ENCODE results near the gene CYP27C1. TPM values are rescaled to one million over a fixed set of nuclear protein-coding genes. Genes with fewer than 3 reads are reported as not detected.

Gene CYP27C1
- total RNA-seq, 2 experiments from 2014 or later, result not detected

DNA sequence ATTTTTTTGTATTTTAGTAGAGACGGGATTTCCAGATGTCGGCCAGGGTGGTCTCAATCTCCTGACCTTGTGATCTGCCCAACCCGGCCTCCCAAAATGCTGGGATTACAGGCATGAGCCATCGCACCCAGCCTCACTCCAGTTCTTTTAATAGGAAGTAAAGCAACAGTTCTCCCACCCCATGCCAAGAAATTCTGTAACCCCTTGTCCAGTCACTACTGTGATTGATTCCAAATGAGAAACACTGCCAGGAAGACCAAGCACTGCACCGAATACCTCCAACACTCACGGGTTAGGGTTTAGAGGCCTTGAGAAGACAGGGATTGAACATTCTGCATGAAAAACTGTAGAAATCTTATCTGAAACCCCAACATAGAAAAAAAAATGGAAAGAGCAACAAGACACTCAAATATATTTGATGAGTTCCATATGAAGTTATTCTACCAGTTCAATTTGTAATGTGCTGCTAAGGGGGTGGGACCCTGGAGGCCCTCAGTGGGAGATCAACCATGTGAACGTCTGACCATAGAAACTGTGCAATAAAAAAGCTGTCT, 65.0 kb downstream of the CYP27C1 start:
- Mint-ChIP-seq H3K27ac (no peak overlapping the region), H3K4me1 (peaks cover 1% of the 10 kb centered on the region), H3K9me3 (no peaks in the 10 kb centered on the region), H3K27me3 (peaks cover 4% of the 10 kb centered on the region), H3K36me3 (no peaks in the 10 kb centered on the region), H3K4me3 (no peak overlapping the region)
- POLR2A ChIA-PET, result interaction anchor here (0.7 kb wide), 1 partner anchor 471 kb away, joined by 6 read pairs; no protein-coding TSS in a partner anchor
- no peak for ATAC-seq (ENCODE audit: low read depth)
- DNase-seq, result no peak

DNA sequence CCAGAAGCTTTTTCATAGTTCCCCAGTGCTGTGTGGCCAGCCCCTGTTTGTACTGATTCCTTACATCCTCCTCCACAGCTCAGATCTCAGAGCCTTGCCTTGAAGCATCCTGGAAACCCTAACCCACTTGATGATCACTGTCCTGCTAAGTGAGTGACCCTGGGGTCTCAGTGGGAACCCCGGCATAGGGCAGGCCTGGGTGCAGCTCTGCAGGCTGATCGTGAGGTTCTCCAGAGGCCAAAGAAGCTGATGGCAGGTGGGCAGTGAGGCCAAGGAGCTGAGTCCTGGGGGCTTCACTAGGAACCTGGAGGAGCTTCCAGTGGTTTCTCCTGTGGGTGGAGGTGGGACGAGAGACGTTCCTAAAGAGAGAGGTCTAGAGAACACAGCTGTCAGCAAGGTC, 65.7 kb downstream of the CYP27C1 start:
- DNase-seq (no peak), ATAC-seq (ENCODE audit: low read depth) (no peak)
- H3K27ac Mint-ChIP-seq, result no peak overlapping the region
- POLR2A ChIA-PET, result no interaction called here
- H3K4me3 Mint-ChIP-seq, result no peak overlapping the region
- peaks cover 4% of the 10 kb centered on the region for H3K27me3 Mint-ChIP-seq
- no peaks in the 10 kb centered on the region for H3K9me3 Mint-ChIP-seq
- no peaks in the 10 kb centered on the region for H3K36me3 Mint-ChIP-seq
- peaks cover 1% of the 10 kb centered on the region for H3K4me1 Mint-ChIP-seq

GRCh38 chr2:127153691-127154158, 66.4 kb downstream of the CYP27C1 start:
- H3K4me1 Mint-ChIP-seq, result peaks cover 1% of the 10 kb centered on the region
- H3K27me3 Mint-ChIP-seq, result peaks cover 5% of the 10 kb centered on the region
- no peak for ATAC-seq (ENCODE audit: low read depth)

DNA sequence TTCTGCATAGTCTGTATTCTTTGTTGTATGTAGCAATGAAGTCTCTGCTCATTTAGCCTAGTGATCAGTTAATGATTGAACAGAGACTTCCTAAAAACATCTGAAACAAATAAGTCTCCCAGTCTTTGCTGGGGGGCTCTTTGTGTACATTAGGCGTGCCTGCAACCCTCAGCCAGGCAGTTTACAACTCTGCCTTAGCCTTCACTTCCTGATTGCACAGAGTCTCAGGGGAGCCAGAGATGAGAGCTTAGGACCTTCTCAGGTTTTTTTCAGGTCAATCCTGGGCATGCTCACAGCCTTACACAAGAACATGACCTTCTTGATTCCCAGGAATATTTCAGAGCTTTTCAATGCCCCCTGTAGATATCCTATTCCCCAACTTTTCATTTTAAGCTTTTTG, 69.1 kb downstream of the CYP27C1 start:
- H3K4me1 Mint-ChIP-seq, result peaks cover 1% of the 10 kb centered on the region
- no peak for ATAC-seq (ENCODE audit: low read depth)
- POLR2A ChIA-PET, result no interaction called here
- H3K4me3 Mint-ChIP-seq, result no peak overlapping the region
- H3K36me3 Mint-ChIP-seq, result no peaks in the 10 kb centered on the region
- peaks cover 8% of the 10 kb centered on the region for H3K27me3 Mint-ChIP-seq
- DNase-seq, result no peak
- no peaks in the 10 kb centered on the region for H3K9me3 Mint-ChIP-seq
- no peak overlapping the region for H3K27ac Mint-ChIP-seq

More at GRCh38 chr2:127153691-127154158, 66.4 kb downstream of the CYP27C1 start:
- no peaks in the 10 kb centered on the region for H3K36me3 Mint-ChIP-seq
- DNase-seq, result no peak
- no peaks in the 10 kb centered on the region for H3K9me3 Mint-ChIP-seq
- H3K4me3 Mint-ChIP-seq, result no peak overlapping the region
- POLR2A ChIA-PET, result no interaction called here
- H3K27ac Mint-ChIP-seq, result no peak overlapping the region

DNA sequence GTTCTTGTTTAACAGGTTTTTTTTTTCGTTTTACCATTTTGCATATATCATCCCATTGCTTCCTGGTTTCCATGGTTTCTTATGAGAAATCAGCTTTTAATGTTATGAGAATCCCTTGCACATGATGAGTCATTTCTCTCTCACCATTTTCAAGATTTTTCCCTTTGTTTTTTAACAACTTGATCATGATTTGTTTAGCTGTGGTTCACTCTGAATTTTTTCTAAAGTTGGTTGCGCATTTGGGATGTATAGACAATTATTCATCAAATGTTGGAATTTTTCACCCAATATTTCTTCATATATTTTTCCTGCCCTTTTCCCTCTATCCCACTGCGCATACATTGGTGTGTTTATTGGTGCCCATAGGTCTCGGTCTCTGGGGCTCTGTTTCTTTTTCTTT, 70.7 kb downstream of the CYP27C1 start:
- H3K36me3 Mint-ChIP-seq, result no peaks in the 10 kb centered on the region
- H3K27ac Mint-ChIP-seq, result no peak overlapping the region
- no peaks in the 10 kb centered on the region for H3K9me3 Mint-ChIP-seq
- no peak for DNase-seq
- H3K4me3 Mint-ChIP-seq, result no peak overlapping the region
- POLR2A ChIA-PET, result interaction anchor here (0.7 kb wide), 1 partner anchor 65 kb away, joined by 5 read pairs; no protein-coding TSS in a partner anchor
- ATAC-seq (ENCODE audit: low read depth), result no peak
- H3K4me1 Mint-ChIP-seq, result no peaks in the 10 kb centered on the region
- H3K27me3 Mint-ChIP-seq, result peaks cover 4% of the 10 kb centered on the region

- Mint-ChIP-seq H3K36me3 (no peaks in the 10 kb centered on the region), H3K9me3 (no peaks in the 10 kb centered on the region), H3K4me3 (no peak overlapping the region), H3K27ac (no peak overlapping the region), H3K27me3 (peaks cover 6% of the 10 kb centered on the region), H3K4me1 (no peaks in the 10 kb centered on the region)
- DNase-seq (no peak), ATAC-seq (ENCODE audit: low read depth) (no peak)
- POLR2A ChIA-PET, result interaction anchor here (0.9 kb wide), 1 partner anchor 8 kb away, joined by 4 read pairs; no protein-coding TSS in a partner anchor
Observed at GRCh38 chr2:127146820-127147502, 73.1 kb downstream of the CYP27C1 start.

DNA sequence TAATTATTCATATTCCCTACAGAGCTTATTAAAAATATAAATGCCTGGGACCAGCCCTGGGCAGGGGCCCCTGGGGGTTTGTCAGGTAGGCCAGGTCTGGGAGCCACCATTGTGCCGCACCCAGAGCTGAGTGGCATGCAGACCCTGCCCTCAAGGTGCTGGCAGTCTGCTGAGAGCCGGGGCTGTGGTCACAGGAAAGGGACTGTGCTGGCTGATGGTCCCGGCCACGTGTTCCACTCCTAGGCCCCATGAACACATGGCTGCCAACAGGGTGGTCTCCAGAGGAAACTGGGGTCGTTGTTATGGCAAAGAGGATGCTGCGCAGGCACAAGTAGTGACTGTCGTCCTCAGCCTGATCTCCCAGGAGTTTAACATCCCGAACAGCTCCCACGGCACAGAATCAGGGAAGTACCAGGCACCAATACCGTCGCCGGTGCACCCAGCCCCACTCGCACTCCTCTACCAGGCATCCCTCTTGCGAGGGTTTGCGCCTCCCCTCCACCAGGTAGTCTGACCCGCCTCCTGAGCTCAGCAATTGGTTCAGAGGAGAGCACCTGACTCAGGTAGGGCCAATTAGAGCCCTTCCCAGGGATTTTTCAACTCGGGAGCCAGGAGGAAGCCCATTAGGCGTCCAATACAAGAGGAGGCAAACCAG, 73.9 kb downstream of the CYP27C1 start:
- Mint-ChIP-seq H3K36me3 (no peaks in the 10 kb centered on the region), H3K9me3 (no peaks in the 10 kb centered on the region), H3K4me1 (no peaks in the 10 kb centered on the region), H3K4me3 (no peak overlapping the region), H3K27me3 (peaks cover 6% of the 10 kb centered on the region), H3K27ac (no peak overlapping the region)
- DNase-seq (no peak), ATAC-seq (ENCODE audit: low read depth) (no peak)
- POLR2A ChIA-PET, result no interaction called here

DNA sequence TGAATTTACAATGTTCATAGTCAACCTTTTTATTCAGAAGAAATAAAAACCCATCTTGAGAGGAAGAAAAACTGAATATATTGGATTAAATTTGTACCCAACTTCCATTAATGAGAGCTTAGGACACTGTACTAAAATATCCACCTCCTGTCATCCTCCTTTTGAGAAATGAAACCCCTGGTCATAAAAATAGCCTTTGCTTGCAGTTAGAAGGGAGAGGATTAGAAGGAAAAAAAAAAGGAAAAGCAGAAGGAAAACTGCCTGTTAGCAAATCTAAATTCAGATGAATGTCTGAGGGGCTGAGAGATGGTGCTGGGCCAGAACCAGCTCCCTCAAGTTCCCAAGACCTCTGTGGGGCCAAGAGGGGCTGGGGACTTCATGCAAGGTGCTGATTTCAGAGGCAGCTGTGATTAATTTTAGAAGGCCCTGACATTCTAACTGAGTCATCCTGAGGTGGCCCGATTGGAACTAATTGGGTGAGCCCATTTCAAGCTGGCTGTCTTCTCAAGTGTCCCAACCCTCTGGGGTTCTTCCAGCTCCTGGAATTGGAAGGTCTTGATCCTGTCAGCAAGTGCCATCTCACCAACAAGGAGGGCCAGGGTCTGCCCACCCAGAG, 74.7 kb downstream of the CYP27C1 start:
- DNase-seq, result no peak
- no peaks in the 10 kb centered on the region for H3K9me3 Mint-ChIP-seq
- H3K36me3 Mint-ChIP-seq, result no peaks in the 10 kb centered on the region
- no peak overlapping the region for H3K27ac Mint-ChIP-seq
- no peak for ATAC-seq (ENCODE audit: low read depth)
- peaks cover 8% of the 10 kb centered on the region for H3K27me3 Mint-ChIP-seq
- POLR2A ChIA-PET, result no interaction called here
- no peaks in the 10 kb centered on the region for H3K4me1 Mint-ChIP-seq
- no peak overlapping the region for H3K4me3 Mint-ChIP-seq

GRCh38 chr2:127143841-127144782, 76.0 kb downstream of the CYP27C1 start:
- Mint-ChIP-seq H3K27ac (no peak overlapping the region), H3K9me3 (no peaks in the 10 kb centered on the region), H3K36me3 (no peaks in the 10 kb centered on the region), H3K27me3 (peaks cover 15% of the 10 kb centered on the region), H3K4me1 (no peaks in the 10 kb centered on the region), H3K4me3 (no peak overlapping the region)
- ATAC-seq (ENCODE audit: low read depth) (no peak), DNase-seq (no peak)
- POLR2A ChIA-PET, result no interaction called here

DNA sequence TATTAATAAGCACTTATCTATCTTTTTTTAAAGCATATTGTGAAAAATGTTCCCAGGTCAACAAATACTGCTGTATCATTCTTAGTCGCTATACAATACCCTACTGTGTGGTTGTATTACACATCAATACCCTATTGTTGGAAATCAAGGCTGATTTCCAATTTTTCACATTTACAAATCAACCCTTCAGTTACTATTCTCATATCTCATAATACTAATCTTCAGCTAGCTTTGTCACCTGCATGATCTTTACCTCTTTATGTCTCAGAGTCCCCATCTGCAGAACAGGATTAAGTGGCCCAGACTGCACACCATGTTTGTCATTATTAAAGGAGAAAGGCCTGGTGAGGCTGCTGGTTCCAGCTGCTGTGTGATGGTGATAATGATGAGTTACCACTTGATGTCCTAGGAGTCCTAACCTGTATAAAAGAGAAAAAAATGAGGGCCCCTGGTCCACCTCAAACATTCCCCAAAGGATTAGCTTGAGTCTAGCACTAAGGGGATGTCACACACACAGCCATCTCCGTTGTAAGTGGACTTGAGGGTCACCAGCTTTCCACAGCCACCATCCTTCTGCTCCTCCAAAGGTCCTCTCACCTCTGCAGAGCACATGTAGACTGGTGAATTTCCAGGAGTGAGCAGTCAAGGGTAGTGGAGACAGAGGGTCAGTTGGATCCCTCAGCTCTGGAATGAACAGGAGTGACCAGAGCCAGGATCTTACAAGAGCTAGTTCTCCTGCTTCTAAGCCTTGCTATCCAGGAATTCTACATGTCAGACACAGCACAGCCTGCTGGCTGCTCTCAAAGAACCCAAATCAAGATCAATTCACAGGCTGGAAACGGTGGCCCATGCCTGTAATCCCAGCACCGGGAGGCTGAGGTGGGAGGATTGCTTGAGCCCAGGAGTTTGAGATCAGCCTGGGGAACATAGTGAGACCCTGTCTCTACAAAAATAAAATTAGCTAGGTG, 77.2 kb downstream of the CYP27C1 start:
- DNase-seq, result no peak
- no peak for ATAC-seq (ENCODE audit: low read depth)
- H3K4me1 Mint-ChIP-seq, result no peaks in the 10 kb centered on the region
- no peak overlapping the region for H3K27ac Mint-ChIP-seq
- H3K36me3 Mint-ChIP-seq, result no peaks in the 10 kb centered on the region
- POLR2A ChIA-PET, result no interaction called here
- H3K27me3 Mint-ChIP-seq, result peaks cover 13% of the 10 kb centered on the region
- no peak overlapping the region for H3K4me3 Mint-ChIP-seq
- no peaks in the 10 kb centered on the region for H3K9me3 Mint-ChIP-seq

DNA sequence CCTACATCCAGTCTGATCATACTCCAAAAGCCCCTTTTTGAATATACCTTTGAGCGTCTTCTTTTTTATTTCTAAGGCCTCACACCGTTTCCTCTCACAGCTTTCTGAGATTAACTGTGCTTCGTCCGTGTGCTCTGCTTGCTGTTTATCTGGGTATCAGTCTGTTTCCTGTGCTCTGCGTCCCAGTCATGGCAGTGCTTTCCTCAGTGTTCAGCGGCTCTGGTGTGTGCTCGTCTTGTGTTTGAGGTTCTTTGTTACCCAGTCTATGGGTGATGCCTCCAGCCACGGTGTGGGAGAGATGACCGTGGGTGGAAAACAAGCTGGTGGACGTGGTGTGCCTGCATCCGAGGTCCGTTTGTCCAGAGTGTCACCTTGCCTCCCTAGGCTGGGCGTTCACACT, 79.6 kb downstream of the CYP27C1 start:
- H3K27ac Mint-ChIP-seq, result no peak overlapping the region
- ATAC-seq (ENCODE audit: low read depth) (no peak), DNase-seq (no peak)
- peaks cover 13% of the 10 kb centered on the region for H3K27me3 Mint-ChIP-seq
- no peaks in the 10 kb centered on the region for H3K9me3 Mint-ChIP-seq
- H3K4me1 Mint-ChIP-seq, result no peaks in the 10 kb centered on the region
- H3K36me3 Mint-ChIP-seq, result no peaks in the 10 kb centered on the region
- POLR2A ChIA-PET, result no interaction called here
- no peak overlapping the region for H3K4me3 Mint-ChIP-seq

DNA sequence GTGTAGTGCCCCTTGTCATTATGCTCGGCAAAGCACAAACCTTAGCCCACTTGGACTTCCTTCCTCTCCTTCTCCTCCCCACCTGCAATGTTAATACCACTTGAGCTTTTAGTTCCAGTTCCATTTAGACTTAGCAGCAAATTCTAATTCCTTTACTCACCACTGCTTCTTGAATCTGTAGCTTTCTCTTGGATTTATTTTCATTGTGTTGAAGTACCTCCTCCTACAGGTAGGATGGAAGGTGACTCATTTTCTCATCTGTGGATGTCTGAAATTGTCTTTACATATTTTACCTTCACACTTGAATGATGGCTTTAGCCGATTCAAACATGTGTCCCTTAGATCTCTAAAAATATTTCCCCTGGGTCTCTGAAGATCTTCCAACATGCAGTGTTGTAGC, 80.3 kb downstream of the CYP27C1 start:
- H3K36me3 Mint-ChIP-seq, result no peaks in the 10 kb centered on the region

More for the DNA sequence above, 80.3 kb downstream of the CYP27C1 start:
- no peak for DNase-seq
- H3K4me1 Mint-ChIP-seq, result no peaks in the 10 kb centered on the region
- H3K27ac Mint-ChIP-seq, result no peak overlapping the region
- POLR2A ChIA-PET, result interaction anchor here (1.0 to 1.1 kb wide), 2 partner anchors 8 to 59 kb away, joined by 3 to 4 read pairs; no protein-coding TSS in a partner anchor
- no peak for ATAC-seq (ENCODE audit: low read depth)
- no peaks in the 10 kb centered on the region for H3K9me3 Mint-ChIP-seq
- peaks cover 13% of the 10 kb centered on the region for H3K27me3 Mint-ChIP-seq
- H3K4me3 Mint-ChIP-seq, result no peak overlapping the region

Data from activated naive CD8-positive, alpha-beta T cell treated with anti-CD3 and anti-CD28 coated beads, Interleukin-2, amount 10 ng/mL, durations not matched to agents 7 days and 5 days (primary cell).